T-helper 2 cell treated with Interferon-gamma antibody and Interleukin-4, amounts not matched to agents 5 μg/mL and 100 μg/mL, for 36 hours (primary cell): ENCODE data around the gene LIN52.

Source experiments
- DNase-seq: peaks from one replicate; pipeline ENCODE4 v3.0.0; 2021; ENCODE audit warnings: low spot score
- H3K27ac Mint-ChIP-seq: one replicate; pipeline ENCODE4 v1.8.0; 2021; ENCODE audit warnings: mild to moderate bottlenecking, mixed read lengths
- H3K27me3 Mint-ChIP-seq: one replicate; pipeline ENCODE4 v1.8.0; 2021; ENCODE audit warnings: low read depth, mixed read lengths
- H3K36me3 Mint-ChIP-seq: one replicate; pipeline ENCODE4 v1.8.0; 2021; ENCODE audit warnings: low read depth, mixed read lengths
- H3K4me1 Mint-ChIP-seq: one replicate; pipeline ENCODE4 v1.8.0; 2021; ENCODE audit warnings: low read depth, mixed read lengths
- H3K4me3 Mint-ChIP-seq: one replicate; pipeline ENCODE4 v1.8.0; 2022; ENCODE audit warnings: mild to moderate bottlenecking, moderate library complexity, mixed read lengths
- H3K9me3 Mint-ChIP-seq: one replicate; pipeline ENCODE4 v1.8.0; 2021; ENCODE audit warnings: mixed read lengths

The LIN52 gene

GRCh38 chr14:74241652-74242017 lies 156.9 kb downstream of the LIN52 start:
- peaks cover 2% of the 10 kb centered on the region for H3K36me3 Mint-ChIP-seq
- no peak for DNase-seq
- H3K9me3 Mint-ChIP-seq = no peaks in the 10 kb centered on the region
- H3K4me1 Mint-ChIP-seq = peaks cover 10% of the 10 kb centered on the region
- no peak overlapping the region for H3K27ac Mint-ChIP-seq
- peak overlapping the region; percentile 52 for H3K4me3 Mint-ChIP-seq
- H3K27me3 Mint-ChIP-seq = peaks cover 84% of the 10 kb centered on the region

DNA sequence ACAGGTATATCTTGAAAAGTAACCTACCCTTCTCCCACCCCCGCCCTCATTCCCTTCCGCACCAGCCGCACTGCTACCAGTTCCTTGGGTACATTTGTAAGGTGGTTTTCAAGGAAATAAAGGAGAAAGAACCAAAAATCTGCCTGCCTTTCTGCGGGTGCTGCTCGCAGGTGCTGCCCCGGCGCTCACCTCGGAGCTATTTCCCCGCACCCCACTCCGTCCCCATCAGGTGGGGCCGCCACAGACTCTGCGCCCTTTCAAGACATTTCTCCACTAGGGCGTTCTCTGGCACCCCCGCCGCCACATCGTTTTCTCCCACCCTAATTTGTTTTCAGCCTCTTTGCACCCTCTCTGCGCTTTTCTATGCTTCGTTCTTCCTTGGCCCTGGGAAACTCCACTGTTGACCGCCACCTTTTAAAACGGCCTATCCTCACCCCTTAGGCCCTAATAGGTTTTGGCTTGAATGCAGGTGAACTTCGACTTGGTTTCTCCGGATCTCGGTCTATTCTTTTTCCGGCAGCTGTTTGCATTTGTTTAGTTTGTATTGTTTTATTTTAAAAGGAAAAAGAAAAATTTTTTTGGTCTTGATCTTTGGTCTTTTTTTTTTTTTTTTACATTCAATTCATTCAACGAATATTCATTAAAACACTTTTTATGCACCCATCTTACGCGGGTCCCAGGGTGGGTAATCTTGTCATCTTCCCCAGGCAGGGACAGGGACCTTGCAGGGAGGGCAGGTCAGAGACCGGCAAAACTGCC lies 157.4 kb downstream of the LIN52 start:
- H3K27me3 Mint-ChIP-seq = peaks cover 88% of the 10 kb centered on the region
- H3K4me1 Mint-ChIP-seq = peaks cover 10% of the 10 kb centered on the region
- H3K4me3 Mint-ChIP-seq = peak overlapping the region; percentile 41
- no peak for DNase-seq
- peaks cover 2% of the 10 kb centered on the region for H3K36me3 Mint-ChIP-seq
- no peaks in the 10 kb centered on the region for H3K9me3 Mint-ChIP-seq
- H3K27ac Mint-ChIP-seq = no peak overlapping the region

DNA sequence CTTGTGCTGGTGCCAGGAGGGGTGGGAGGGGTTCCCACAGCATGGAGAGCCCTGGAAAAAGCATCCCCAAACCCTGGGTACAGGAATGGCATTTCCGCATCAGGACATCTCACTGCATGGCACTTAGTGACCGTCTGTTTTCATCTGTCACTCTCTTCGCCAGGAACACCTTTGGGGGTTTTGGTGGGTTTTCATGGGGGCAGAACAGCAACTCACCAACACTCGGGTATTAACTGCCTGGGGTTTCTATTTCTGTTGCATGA lies 158.0 kb downstream of the LIN52 start:
- Mint-ChIP-seq H3K27me3 (peaks cover 87% of the 10 kb centered on the region), H3K27ac (no peak overlapping the region), H3K4me1 (peaks cover 10% of the 10 kb centered on the region), H3K4me3 (no peak overlapping the region), H3K9me3 (no peaks in the 10 kb centered on the region), H3K36me3 (peaks cover 2% of the 10 kb centered on the region)
- no peak for DNase-seq

GRCh38 chr14:74243051-74243450 lies 158.3 kb downstream of the LIN52 start:
- Mint-ChIP-seq H3K4me1 (peaks cover 10% of the 10 kb centered on the region), H3K27ac (no peak overlapping the region), H3K9me3 (no peaks in the 10 kb centered on the region), H3K36me3 (peaks cover 2% of the 10 kb centered on the region), H3K27me3 (peaks cover 84% of the 10 kb centered on the region), H3K4me3 (no peak overlapping the region)
- DNase-seq = no peak

DNA sequence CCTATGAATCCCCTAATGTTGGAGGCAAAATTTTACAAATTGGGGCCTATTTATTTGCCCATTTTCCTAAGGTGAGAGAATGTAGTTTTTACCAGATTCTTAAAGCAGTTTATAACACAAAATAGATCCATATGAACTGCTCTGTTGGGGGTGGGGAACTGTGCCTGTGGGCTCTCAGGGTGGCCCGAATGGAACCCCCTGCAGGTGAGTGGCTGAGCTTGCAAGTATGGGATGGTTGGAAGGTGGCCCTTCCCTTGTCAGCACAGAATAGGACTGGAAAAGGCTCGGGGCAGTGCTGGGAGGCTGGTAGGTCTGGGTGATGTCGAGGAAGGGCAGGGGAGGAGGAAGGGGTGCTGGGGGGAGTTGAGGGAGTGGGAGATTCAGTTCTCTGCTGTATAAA lies 159.4 kb downstream of the LIN52 start:
- Mint-ChIP-seq H3K4me1 (peaks cover 10% of the 10 kb centered on the region), H3K27ac (no peak overlapping the region), H3K36me3 (peaks cover 2% of the 10 kb centered on the region), H3K9me3 (no peaks in the 10 kb centered on the region), H3K4me3 (no peak overlapping the region), H3K27me3 (peaks cover 80% of the 10 kb centered on the region)
- no peak for DNase-seq

GRCh38 chr14:74245292-74245691 lies 160.5 kb downstream of the LIN52 start:
- Mint-ChIP-seq H3K4me3 (no peak overlapping the region), H3K4me1 (peaks cover 10% of the 10 kb centered on the region), H3K9me3 (no peaks in the 10 kb centered on the region), H3K36me3 (peaks cover 2% of the 10 kb centered on the region), H3K27me3 (peaks cover 78% of the 10 kb centered on the region), H3K27ac (no peak overlapping the region)
- no peak for DNase-seq

DNA sequence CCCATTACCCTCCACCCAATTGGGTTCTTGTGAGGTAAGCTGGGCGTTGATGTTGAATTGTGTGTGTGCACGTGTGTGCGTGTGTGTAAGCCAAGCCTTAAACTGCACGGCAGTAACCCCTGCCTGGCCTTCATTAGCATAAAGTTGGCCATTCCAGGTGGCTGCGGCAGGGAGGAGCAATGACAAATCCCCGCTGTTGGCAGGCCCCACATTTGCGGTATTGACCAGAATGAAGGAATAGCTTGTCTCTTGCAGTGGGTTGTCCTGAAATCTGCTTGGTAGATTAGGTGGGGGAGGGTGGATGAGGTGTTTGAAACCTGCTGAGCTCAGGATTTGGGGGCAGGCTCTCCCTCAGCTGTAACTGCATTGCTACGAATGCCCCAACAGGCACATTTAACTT lies 161.8 kb downstream of the LIN52 start:
- H3K36me3 Mint-ChIP-seq = peaks cover 2% of the 10 kb centered on the region
- peaks cover 72% of the 10 kb centered on the region for H3K27me3 Mint-ChIP-seq
- DNase-seq = no peak
- H3K4me3 Mint-ChIP-seq = no peak overlapping the region
- no peaks in the 10 kb centered on the region for H3K9me3 Mint-ChIP-seq
- no peak overlapping the region for H3K27ac Mint-ChIP-seq
- peaks cover 11% of the 10 kb centered on the region for H3K4me1 Mint-ChIP-seq

- Mint-ChIP-seq H3K27ac (no peak overlapping the region), H3K36me3 (no peaks in the 10 kb centered on the region), H3K4me3 (no peak overlapping the region), H3K9me3 (no peaks in the 10 kb centered on the region), H3K4me1 (peaks cover 6% of the 10 kb centered on the region), H3K27me3 (peaks cover 62% of the 10 kb centered on the region)
- DNase-seq = no peak
These were observed 163.3 kb downstream of the LIN52 start for GRCh38 chr14:74248017-74248416.

DNA sequence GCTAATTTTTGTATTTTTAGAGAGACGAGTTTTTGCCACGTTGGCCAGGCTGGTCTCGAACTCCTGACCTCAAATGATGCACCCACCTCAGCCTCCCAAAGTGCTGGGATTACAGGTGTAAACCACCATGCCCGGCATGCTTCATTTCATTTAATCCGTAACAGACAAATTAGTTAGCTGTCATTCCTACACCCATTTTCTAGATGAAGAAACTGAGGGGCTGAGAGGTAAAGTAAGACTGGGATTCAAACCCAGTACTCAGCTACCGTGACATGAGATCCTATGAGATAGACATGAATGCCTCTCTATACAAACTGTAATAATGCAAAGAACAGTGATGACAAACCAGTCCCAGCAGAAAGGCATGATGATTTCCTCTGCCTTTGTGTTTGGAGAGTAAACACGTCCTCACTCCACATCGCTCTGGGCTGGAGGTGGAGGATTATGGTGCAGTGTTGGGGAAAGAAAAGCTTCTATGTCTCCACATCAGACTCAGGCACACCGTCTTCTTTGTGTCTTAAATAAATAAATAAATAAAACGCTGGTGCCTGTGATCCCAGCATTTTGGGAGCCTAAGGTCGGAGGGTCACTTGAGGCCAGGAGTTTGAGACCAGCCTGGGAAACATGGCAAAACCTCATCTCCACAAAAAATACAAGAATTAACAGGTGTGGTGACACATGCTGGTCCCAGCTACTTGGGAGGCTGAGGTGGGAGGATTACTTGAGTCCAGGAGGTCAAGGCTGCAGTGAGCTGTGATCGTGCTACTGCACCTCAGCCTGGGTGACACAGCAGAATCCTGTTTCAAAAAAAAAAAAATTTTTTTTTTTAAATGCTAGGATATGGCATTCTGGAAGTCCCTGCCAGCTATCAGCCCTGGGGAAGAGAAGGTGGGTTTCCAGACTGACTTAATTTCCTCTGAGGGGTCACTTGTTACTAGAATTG lies 164.9 kb downstream of the LIN52 start:
- no peak for DNase-seq
- H3K27ac Mint-ChIP-seq = no peak overlapping the region
- no peaks in the 10 kb centered on the region for H3K36me3 Mint-ChIP-seq
- H3K4me3 Mint-ChIP-seq = no peak overlapping the region
- H3K4me1 Mint-ChIP-seq = peaks cover 6% of the 10 kb centered on the region
- H3K9me3 Mint-ChIP-seq = no peaks in the 10 kb centered on the region
- peaks cover 53% of the 10 kb centered on the region for H3K27me3 Mint-ChIP-seq
